ENCODE results near the gene CAMK1D.

CAMK1D gene

GRCh38 chr10:12369982-12370381 lies 20.6 kb downstream of the CAMK1D start:
- in situ Hi-C loops (cut with HindIII; ENCODE audit: low sequenced_read_pairs): no loop called here
- TF ChIP-seq, protein P1, sequence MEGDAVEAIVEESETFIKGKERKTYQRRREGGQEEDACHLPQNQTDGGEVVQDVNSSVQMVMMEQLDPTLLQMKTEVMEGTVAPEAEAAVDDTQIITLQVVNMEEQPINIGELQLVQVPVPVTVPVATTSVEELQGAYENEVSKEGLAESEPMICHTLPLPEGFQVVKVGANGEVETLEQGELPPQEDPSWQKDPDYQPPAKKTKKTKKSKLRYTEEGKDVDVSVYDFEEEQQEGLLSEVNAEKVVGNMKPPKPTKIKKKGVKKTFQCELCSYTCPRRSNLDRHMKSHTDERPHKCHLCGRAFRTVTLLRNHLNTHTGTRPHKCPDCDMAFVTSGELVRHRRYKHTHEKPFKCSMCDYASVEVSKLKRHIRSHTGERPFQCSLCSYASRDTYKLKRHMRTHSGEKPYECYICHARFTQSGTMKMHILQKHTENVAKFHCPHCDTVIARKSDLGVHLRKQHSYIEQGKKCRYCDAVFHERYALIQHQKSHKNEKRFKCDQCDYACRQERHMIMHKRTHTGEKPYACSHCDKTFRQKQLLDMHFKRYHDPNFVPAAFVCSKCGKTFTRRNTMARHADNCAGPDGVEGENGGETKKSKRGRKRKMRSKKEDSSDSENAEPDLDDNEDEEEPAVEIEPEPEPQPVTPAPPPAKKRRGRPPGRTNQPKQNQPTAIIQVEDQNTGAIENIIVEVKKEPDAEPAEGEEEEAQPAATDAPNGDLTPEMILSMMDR (IDR thresholded peaks at IDR 0.05; ENCODE audit: low read depth, low read length, missing control alignments): no peak
- DNase-seq (ENCODE audit: low read depth): no peak

GRCh38 chr10:12372846-12373245 lies 23.5 kb downstream of the CAMK1D start:
- DNase-seq (ENCODE audit: low read depth): no peak
- in situ Hi-C loops (cut with HindIII; ENCODE audit: low sequenced_read_pairs): no loop called here
- no peak overlapping the region for H3K4me3 ChIP-seq (ENCODE audit: low read depth, low read length)
- TF ChIP-seq, protein P1 (IDR thresholded peaks at IDR 0.05; ENCODE audit: low read depth, low read length, missing control alignments): no peak

More at GRCh38 chr10:12369982-12370381, 20.6 kb downstream of the CAMK1D start:
- no peak overlapping the region for H3K4me3 ChIP-seq (ENCODE audit: low read depth, low read length)

GRCh38 chr10:12375076-12375504 lies 25.7 kb downstream of the CAMK1D start:
- in situ Hi-C loops (cut with HindIII; ENCODE audit: low sequenced_read_pairs): no loop called here
- TF ChIP-seq, protein P1 (IDR thresholded peaks at IDR 0.05; ENCODE audit: low read depth, low read length, missing control alignments): no peak
- DNase-seq (ENCODE audit: low read depth): no peak
- no peak overlapping the region for H3K4me3 ChIP-seq (ENCODE audit: low read depth, low read length)

DNA sequence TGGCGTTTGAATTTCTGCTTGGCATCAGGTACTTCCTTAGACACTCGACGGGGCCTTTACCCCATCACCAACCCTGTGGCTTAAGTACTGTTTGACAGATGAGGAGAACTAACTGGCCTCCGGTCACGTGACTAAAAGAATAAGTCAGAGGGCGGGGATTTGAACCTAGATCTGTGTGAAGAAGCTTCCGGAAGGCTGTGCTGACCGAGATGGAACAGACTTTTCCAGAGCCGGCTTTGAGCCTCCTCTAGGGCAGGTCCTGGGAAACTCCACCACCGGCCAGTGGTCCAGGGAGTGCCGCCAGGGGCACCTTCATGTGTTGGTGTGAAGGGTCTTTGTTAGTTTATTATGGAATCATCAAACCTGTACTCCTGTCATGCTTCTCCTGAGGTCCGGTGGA lies 26.9 kb downstream of the CAMK1D start:
- TF ChIP-seq, protein P1 (IDR thresholded peaks at IDR 0.05; ENCODE audit: low read depth, low read length, missing control alignments): no peak
- DNase-seq (ENCODE audit: low read depth): no peak
- H3K4me3 ChIP-seq (ENCODE audit: low read depth, low read length): no peak overlapping the region
- in situ Hi-C loops (cut with HindIII; ENCODE audit: low sequenced_read_pairs): no loop called here

GRCh38 chr10:12377658-12378290 lies 28.4 kb downstream of the CAMK1D start:
- no peak for DNase-seq (ENCODE audit: low read depth)
- TF ChIP-seq, protein P1 (IDR thresholded peaks at IDR 0.05; ENCODE audit: low read depth, low read length, missing control alignments): no peak
- in situ Hi-C loops (cut with HindIII; ENCODE audit: low sequenced_read_pairs): no loop called here
- no peak overlapping the region for H3K4me3 ChIP-seq (ENCODE audit: low read depth, low read length)

DNA sequence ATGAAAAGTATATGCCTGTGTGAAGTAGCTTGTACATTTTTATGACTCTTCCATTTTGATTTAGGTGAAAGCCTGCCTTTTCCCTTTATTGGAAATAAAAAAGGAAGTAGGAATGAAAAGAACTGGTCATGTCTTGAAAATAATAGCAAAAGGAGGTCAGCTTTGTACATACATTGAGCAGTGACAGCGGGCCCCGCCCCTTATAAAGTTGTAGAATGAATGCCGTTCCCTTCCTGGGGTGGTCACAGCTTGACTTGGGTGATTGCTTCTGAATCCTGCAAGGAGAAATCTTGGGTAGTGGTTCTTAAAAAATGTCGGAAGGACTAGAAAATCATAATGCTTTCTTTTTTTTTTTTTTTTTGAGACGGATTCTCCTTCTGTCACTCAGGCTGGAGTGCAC lies 31.7 kb downstream of the CAMK1D start:
- in situ Hi-C loops (cut with HindIII; ENCODE audit: low sequenced_read_pairs): no loop called here
- TF ChIP-seq, protein P1 (IDR thresholded peaks at IDR 0.05; ENCODE audit: low read depth, low read length, missing control alignments): no peak
- H3K4me3 ChIP-seq (ENCODE audit: low read depth, low read length): no peak overlapping the region
- DNase-seq (ENCODE audit: low read depth): no peak

All from astrocyte of the cerebellum (primary cell).